ENCODE data around the gene IL3.

The IL3 gene

GRCh38 chr5:132067941-132068808 is 7.7 kb downstream of the IL3 start:
- no peak overlapping the region for H3K4me3 ChIP-seq (replicated peaks; ENCODE audit: low read depth, low read length)
- no peak for DNase-seq (ENCODE audit: low read depth)

GRCh38 chr5:132069561-132069960 is 9.1 kb downstream of the IL3 start:
- H3K4me3 ChIP-seq (replicated peaks; ENCODE audit: low read depth, low read length): no peak overlapping the region
- no peak for TF ChIP-seq CTCF (IDR thresholded peaks at IDR 0.05; ENCODE audit: low read length, missing control alignments)
- DNase-seq (ENCODE audit: low read depth): no peak

More at GRCh38 chr5:132067941-132068808, 7.7 kb downstream of the IL3 start:
- no peak for TF ChIP-seq CTCF (IDR thresholded peaks at IDR 0.05; ENCODE audit: low read length, missing control alignments)

- DNase-seq (ENCODE audit: low read depth): no peak
- H3K4me3 ChIP-seq (replicated peaks; ENCODE audit: low read depth, low read length): no peak overlapping the region
- no peak for TF ChIP-seq CTCF (IDR thresholded peaks at IDR 0.05; ENCODE audit: low read length, missing control alignments)
These were observed 9.5 kb downstream of the IL3 start for GRCh38 chr5:132069994-132070393.

- peak; percentile 33 for DNase-seq (ENCODE audit: low read depth)
- H3K4me3 ChIP-seq (replicated peaks; ENCODE audit: low read depth, low read length): no peak overlapping the region
- TF ChIP-seq CTCF (IDR thresholded peaks at IDR 0.05; ENCODE audit: low read length, missing control alignments): no peak
These were observed 10.2 kb downstream of the IL3 start for GRCh38 chr5:132070460-132071337.

GRCh38 chr5:132071338-132071707 is 10.9 kb downstream of the IL3 start:
- no peak overlapping the region for H3K4me3 ChIP-seq (replicated peaks; ENCODE audit: low read depth, low read length)
- no peak for DNase-seq (ENCODE audit: low read depth)
- no peak for TF ChIP-seq CTCF (IDR thresholded peaks at IDR 0.05; ENCODE audit: low read length, missing control alignments)

- no peak for TF ChIP-seq CTCF (IDR thresholded peaks at IDR 0.05; ENCODE audit: low read length, missing control alignments)
- no peak for DNase-seq (ENCODE audit: low read depth)
- H3K4me3 ChIP-seq (replicated peaks; ENCODE audit: low read depth, low read length): no peak overlapping the region
These were observed 11.6 kb downstream of the IL3 start for GRCh38 chr5:132072070-132072469.

All from fibroblast of pulmonary artery (primary cell).